HG03521 (cell line): Measurements from ENCODE around the gene TAX1BP1.

ENCODE experiments used
- ATAC-seq: cut with Tn5 transposase; IDR thresholded peaks from one replicate; pipeline ENCODE4 v1.9.1; 2021; ENCODE audit warnings: mild to moderate bottlenecking, moderate library complexity; ENCODE audit not compliant: unreplicated experiment

Gene TAX1BP1

GRCh38 chr7:27739909-27740448 is at the start of gene TAX1BP1:
Gene TAX1BP1, plus strand, starts transcription at chr7:27740162. Its CDS starts 8,363 bp downstream, at chr7:27748525.
- peak; percentile 96 for ATAC-seq

- ATAC-seq, result no peak
Measured at GRCh38 chr7:27690649-27691048, 49.3 kb upstream of the TAX1BP1 start.

- no peak for ATAC-seq
Measured at GRCh38 chr7:27693794-27694193, 46.2 kb upstream of the TAX1BP1 start.

GRCh38 chr7:27695096-27695495 is 44.9 kb upstream of the TAX1BP1 start:
- no peak for ATAC-seq

GRCh38 chr7:27697861-27698430 is 42.0 kb upstream of the TAX1BP1 start:
- ATAC-seq, result no peak

GRCh38 chr7:27699751-27700150 is 40.2 kb upstream of the TAX1BP1 start:
- ATAC-seq, result no peak

- no peak for ATAC-seq
Measured at GRCh38 chr7:27700501-27700900, 39.5 kb upstream of the TAX1BP1 start.

GRCh38 chr7:27703181-27703580 is 36.8 kb upstream of the TAX1BP1 start:
- no peak for ATAC-seq

- ATAC-seq, result no peak
Measured at GRCh38 chr7:27704422-27705199, 35.4 kb upstream of the TAX1BP1 start.

- ATAC-seq, result no peak
Measured at GRCh38 chr7:27705200-27705594, 34.8 kb upstream of the TAX1BP1 start.

GRCh38 chr7:27708485-27708884 is 31.5 kb upstream of the TAX1BP1 start:
- no peak for ATAC-seq

GRCh38 chr7:27709137-27710075 is 30.6 kb upstream of the TAX1BP1 start:
- ATAC-seq, result no peak

- ATAC-seq, result no peak
Measured at GRCh38 chr7:27712217-27712616, 27.7 kb upstream of the TAX1BP1 start.

- ATAC-seq, result no peak
Measured at GRCh38 chr7:27714831-27715444, 25.0 kb upstream of the TAX1BP1 start.

GRCh38 chr7:27723085-27723484 is 16.9 kb upstream of the TAX1BP1 start:
- ATAC-seq, result no peak

- no peak for ATAC-seq
Measured at GRCh38 chr7:27727058-27727457, 12.9 kb upstream of the TAX1BP1 start.

GRCh38 chr7:27730112-27730511 is 9.8 kb upstream of the TAX1BP1 start:
- no peak for ATAC-seq

GRCh38 chr7:27734583-27734982 is 5.4 kb upstream of the TAX1BP1 start:
- no peak for ATAC-seq

GRCh38 chr7:27735165-27735564 is 4.8 kb upstream of the TAX1BP1 start:
- no peak for ATAC-seq

- ATAC-seq, result no peak
Measured at GRCh38 chr7:27735831-27736230, 4.1 kb upstream of the TAX1BP1 start.

- no peak for ATAC-seq
Measured at GRCh38 chr7:27737178-27737577, 2.8 kb upstream of the TAX1BP1 start.
